NK-92 treated with Interleukin-12 subunit alpha and Interleukin-12 subunit beta, amount 100 ng/mL, for 24 hours (cell line): ENCODE results near the gene H1-8.
"Not testable (repeated sequence)": the region's sequence is repeated elsewhere in the genome, so short reads cannot be mapped to it uniquely, and the experiment has no call there.

Experiments used
- DNase-seq: peaks from one replicate; lab custom pipeline; 2025; lab: John Stamatoyannopoulos, UW

Gene H1-8, protein sequence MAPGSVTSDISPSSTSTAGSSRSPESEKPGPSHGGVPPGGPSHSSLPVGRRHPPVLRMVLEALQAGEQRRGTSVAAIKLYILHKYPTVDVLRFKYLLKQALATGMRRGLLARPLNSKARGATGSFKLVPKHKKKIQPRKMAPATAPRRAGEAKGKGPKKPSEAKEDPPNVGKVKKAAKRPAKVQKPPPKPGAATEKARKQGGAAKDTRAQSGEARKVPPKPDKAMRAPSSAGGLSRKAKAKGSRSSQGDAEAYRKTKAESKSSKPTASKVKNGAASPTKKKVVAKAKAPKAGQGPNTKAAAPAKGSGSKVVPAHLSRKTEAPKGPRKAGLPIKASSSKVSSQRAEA

DNA sequence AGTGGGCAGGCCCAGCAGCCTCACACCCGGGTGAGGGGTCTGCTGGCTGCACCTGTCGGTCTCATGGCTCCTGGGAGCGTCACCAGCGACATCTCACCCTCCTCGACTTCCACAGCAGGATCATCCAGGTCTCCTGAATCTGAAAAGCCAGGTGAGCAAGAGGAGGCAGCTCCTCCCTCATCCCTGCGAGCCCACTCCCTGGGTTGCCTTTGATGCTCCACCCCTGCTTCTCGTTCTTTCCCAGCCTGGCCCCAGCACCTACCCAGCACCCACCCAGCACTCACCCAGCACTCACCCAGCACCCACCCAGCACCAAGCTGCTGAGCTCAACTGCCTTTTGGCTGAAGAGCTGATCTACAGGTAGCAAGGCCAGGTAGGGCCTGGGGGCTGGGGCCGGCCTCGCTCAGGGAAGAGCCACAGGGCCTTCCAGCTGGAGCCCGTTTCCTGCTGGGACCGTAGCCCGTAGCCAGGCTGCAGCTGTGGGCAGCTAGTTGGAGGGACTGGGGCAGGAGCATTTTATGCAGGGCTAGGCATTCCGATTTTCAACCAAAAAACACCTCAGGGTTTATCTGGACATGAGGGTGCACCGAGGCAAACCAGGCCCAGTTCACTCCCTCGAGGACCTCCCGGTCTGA is at the start of gene H1-8:
TSS of gene H1-8 (plus strand) at position 20 of the 635 bp plus-strand sequence. CDS start at position 64, 44 bp downstream.
- no peak for DNase-seq

DNA sequence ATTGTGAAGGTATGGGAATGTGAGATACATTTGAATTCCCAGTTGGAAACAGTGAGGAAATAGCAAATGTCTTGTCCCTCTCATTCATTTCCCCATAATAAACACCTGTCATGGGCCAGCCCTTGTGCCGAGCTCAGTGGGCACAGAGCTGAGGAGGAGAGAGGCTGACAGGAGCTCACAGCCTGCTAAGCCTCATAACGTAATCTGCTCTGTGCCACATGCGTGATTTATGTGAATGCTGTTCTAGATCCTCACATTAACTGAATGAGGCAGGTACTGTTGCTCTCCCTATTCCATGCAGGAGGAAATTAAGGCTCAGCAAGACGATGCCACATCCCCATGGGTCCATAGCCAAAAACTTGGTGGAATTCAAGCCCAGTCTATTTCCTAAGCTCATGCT is 49.8 kb upstream of the H1-8 start:
- DNase-seq, result no peak

DNA sequence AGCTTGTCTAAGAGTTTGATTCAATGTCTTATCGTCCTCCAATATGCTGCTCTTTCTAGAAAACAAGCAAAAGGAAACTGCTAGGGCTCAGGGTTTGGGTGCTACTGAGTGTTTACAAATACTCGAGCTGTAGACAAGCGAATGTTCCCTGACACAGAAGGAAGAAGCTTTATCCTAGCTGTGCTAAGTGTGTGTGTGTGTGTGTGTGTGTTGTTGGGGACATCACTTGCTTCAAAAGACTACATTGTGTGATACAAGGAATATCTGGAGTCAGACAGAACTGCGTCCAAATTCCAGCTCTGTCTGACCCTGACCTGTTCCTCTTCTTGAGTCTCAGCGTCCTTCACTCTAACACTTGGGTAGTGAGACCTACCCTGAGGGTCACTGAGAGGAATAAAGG is 48.5 kb upstream of the H1-8 start:
- not testable (repeated sequence) for DNase-seq

DNA sequence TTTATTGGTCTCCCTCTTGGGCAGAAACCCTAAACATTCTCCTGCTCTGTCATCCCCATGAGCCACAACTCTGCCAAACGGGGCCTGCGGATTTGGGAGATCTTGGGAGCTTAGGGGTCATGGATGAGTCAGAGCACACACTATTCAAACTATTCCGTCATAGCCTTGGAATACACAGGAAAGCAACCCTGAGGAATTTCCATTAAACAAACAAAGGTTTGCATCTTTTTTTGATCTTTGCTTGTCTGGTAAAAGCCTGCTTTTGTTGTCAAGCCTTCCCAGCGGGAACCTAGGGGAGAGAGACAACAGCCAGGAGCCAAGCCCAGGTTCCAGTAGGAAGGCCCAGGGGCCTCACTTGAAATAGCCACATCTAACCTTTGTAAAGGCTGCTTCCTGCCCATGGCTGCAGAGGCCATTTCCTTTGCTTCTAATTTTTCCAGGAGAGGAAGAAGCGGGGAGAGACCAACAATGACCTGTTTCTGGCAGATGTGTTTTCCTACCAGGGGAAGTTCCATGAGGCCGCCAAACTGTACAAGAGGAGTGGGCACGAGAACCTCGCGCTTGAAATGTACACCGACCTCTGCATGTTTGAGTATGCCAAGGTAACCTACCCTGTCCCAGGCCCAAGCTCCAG is 47.9 kb upstream of the H1-8 start:
- not testable (repeated sequence) for DNase-seq

DNA sequence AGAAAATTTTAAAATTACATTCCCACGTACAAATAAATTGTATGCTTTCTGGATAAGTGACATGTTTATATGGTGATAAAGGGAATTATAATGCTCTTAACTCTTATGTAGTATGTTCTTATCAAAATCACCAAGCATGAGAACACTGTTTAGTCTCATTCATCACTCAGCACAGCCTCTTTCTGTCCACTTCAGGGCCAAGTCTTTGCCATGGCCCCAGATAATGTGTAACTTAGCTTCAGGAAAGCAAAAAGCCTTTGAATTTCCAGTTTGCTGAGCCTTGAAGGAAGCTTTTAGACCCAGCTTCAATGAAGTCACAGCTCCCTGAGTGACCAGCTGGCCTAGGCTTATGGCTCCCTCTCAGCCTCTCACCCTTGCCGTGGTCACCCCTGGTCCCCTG is 45.1 kb upstream of the H1-8 start:
- DNase-seq, result not testable (repeated sequence)

DNA sequence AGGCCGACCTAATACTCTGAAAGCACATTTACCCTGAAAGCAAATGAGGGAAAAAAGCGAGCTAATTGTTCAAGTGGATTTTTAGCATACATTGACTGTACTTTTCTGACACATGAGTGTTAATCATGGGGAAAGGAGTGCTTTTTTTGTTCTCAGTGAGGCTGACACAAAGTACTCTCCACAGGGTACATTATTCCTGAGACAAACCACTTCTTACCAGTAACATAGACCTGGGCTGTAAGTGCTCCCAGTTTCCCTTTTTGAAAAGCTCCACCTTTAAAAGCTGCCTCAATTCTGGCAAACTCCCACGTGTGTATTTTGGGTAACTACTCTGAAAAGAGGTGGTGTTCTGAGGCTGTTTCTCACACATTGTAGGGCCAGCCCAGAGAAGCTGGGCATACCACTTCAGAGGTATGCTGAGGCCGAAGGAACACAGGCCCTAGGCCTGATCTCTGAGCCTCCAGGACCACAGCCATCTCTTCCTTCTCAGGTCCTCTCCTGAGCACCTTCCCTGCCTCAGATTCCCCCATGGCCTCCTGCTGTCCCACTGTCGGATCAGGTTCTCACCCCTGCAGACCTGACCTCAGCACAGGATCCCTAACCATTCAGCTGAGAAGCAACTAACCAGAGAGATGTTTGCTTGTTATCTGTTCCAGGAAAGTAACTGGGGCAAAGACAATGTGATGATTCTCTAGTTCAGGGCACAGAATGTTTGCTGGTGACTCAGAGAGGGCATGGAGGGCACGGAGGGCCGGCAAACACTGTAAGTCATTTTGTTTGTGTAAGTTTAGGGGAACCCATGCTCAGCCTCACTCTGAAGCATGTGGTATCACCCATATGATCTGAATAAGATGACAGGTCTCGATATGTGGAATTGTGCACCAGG is 44.1 kb upstream of the H1-8 start:
- DNase-seq, result not testable (repeated sequence)

DNA sequence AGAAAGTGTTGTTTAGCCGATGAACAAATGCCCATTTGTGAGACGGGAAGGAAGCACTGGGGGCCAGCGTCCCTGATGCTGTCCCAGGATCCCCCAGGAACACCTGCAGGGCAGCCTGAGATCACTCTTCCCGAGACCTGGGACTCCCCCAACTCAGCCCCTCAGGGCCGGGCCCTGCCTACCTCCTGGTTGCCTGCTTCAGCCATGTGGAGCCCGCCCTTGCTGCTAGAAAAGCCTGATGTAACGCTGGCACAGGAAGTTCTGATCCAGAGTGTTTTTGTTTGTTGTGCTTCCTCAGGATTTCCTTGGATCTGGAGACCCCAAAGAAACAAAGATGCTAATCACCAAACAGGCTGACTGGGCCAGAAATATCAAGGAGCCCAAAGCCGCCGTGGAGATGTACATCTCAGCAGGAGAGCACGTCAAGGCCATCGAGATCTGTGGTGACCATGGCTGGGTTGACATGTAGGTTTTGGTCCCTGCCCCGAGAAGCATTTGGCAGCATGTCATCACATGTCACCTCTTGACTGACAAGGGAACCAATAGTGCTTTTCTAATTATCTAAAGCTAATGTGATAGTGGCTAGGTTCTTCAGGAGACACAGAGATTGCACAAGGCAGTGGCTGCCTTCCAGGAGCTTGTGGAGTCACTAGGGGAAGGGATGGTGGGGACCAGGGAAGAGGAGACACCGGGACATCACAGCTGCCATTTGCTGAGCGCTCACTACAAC is 43.2 kb upstream of the H1-8 start:
- DNase-seq, result not testable (repeated sequence)

DNA sequence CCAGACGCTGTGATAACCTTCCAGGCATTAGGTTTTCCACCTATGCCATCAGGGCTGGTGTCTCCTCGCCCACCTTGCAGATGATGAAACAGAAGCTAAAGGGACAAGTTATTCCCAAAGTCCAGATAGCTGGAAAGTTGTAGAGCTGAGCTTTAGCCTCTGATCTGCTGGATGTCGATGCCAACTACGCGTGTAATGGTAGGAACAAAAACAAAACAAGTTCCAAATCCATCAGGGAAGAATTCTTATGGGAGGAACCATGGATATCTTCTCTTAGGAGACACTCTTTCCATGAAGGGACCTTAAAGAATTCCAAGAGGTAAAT is 42.7 kb upstream of the H1-8 start:
- DNase-seq, result no peak

DNA sequence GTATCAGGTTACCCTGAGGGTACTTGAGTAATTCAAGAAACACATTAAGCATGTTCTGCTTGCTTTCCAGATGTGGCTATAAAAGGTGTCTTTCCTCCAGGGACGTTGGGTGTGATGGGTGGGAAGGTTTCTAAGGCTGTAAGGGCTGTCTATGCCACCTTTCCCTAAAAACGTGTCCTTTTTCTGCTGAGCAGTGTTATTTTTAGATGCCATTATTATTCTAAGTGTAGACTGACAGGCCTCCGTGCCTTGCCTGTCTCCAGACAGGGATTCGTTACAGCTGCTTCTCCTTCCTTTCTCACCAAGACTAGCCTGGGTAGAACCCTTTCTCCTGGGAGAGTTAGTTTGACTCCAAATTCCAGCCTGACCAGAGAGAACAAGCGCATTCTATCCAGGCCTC is 41.3 kb upstream of the H1-8 start:
- DNase-seq, result no peak

DNA sequence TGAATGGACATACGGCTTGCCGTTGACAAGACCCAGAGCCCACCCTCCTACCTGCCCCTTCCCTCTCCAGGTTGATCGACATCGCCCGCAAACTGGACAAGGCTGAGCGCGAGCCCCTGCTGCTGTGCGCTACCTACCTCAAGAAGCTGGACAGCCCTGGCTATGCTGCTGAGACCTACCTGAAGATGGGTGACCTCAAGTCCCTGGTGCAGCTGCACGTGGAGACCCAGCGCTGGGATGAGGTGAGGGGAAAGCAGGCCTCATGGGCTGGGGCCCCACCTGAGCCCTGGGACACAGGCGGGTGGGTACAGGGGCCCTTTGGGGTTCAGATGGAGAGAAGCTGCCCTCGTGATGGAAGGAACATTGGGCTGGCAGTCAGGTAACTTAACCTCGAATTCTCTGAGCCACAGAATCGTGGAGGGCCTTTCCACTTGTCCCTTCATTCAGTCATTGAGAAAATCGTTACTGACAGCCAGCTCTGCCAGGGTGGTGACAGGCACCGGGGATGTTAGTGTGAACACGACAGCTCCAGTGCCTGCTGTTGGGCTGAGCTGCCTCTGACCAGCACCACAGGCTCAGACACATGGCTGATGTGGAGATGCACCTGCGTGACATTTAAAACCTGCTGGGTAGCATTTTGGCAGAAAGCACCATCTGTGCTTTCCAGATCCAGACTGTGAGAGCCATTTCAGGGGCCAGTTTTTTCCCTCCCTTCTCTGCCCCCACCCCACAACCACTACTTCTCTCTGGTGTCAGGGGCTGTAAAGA is 40.1 kb upstream of the H1-8 start:
- DNase-seq, result no peak

DNA sequence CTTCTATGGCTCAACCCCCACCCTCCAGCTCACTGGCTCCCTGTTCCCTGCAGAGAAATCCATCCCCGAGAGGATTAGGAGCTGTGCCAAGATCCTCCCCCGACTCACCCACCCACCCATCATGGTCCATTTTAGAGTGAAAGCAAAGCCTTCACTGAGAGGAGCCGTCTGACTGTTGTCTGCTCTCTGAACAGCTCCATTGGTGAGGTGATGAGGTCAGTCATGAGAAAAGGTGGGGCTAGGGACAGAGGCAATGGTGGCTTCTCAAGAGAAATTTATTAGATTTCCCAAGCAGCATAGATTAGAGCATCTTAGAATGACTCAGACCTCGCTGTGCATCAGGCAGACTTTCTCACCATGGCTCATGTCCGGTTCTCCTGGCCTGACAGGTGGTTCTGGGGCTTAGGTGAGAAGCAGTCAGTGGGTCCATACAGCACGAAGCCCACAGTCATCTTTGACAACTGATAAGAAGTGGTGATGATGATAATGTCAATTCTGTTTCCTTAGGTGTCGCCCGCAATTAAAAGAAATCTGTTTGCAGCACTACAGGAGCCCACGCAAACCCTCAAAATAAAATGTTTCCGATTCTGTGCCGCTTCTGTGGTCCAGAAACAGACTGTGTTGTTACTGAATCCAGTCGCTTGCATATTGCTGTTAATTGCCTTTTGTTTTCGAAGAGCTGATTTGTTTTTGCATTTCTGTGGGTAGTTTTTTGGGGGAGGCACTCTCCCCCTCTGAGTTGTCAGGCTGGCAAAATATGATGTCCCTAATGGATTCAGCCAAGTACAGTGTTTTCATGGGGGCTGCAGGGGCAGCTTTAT is 39.3 kb upstream of the H1-8 start:
- peak; percentile 51 for DNase-seq

DNA sequence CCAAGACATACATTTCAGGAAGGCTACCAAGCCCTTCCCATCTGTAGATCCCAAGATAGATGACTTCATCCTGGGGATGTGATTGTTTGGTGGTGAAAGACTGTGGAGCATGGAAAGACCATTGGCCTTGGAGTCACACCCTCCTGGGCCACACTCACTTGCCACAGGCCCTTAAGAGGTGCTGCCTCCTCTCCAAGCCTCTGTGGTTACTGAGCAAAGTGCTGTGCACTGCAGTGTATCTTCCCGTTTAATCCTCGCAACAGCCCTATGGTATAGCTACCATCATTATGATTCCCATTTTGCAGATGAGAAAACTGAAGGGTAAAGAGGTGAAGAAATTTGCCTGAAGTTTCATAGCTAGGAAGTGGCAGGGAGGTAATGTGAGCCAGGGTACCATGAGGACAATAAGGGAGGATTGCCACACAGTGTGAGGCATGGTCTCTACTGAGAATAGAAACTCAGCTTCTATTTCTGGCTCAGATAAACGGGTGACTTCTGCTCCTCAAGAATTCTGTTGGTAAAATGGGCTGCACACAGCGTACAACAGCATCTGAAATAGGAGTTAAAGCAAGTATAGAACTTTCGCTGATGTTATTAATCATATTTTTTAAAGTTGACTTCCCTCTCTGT is 38.4 kb upstream of the H1-8 start:
- no peak for DNase-seq

DNA sequence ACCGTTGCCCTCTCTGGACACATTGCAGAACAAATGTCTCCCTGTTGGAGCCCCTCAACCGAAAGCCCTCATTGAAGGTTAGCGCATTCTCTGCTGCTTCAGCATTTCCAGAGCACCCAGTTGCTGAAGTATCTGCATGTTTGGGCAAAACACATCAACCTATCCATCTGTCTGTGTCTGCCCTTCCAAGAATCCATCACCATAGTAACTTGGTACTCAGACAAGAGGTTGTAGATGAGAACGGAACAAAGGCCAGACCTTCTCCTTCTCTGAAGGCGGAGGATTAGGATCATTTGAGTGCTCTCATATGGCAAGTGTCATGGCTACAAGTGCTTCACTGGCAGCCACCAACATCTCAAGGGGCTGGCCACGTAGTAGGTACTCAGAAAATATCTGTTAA is 37.6 kb upstream of the H1-8 start:
- no peak for DNase-seq

DNA sequence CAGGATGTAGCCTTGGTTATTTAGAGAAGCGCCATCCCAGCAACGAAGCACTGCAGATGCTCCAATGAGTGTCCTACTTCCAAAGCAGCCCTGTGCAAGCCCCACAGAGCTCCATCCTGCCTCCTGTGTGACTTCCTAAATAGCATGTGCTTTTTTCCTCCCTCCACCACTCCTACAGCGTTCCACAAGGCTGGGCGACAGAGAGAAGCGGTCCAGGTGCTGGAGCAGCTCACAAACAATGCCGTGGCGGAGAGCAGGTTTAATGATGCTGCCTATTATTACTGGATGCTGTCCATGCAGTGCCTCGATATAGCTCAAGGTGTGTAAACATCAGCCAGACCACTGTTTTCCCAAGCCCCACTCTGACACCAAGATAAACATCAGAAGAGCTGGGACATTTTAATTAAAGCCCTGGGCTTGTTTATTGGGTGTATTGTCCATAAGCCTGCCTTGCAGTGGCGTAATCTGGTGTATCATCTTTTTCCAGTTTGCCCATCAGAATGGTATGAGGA is 36.7 kb upstream of the H1-8 start:
- DNase-seq, result no peak

DNA sequence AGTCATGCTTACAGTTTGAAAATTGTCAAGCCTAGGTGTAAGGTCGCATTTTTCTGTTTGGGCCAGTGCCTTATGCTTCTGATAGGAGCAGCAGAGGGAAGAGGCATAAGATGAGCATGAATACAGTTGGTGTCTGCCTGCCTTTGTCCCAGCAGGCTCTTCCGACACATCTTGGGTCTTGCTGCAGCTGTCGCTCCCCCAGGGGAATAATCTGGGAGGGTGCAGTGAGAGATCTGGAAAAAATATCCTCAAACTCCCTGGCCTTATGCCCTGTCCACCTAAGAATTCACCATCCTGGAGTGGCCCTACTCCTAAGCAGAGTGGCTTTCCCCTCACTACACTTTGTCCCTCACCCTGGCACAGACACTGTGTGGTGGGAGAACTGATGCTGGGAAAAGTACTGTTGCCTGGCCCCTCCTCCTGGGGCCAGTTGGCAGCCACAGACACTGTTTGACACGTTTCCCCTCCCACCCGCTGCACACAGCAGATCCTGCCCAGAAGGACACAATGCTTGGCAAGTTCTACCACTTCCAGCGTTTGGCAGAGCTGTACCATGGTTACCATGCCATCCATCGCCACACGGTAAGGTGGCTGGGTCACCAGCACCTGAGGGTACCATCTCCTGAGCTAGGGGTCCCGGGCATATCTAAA is 35.7 kb upstream of the H1-8 start:
- DNase-seq, result no peak

DNA sequence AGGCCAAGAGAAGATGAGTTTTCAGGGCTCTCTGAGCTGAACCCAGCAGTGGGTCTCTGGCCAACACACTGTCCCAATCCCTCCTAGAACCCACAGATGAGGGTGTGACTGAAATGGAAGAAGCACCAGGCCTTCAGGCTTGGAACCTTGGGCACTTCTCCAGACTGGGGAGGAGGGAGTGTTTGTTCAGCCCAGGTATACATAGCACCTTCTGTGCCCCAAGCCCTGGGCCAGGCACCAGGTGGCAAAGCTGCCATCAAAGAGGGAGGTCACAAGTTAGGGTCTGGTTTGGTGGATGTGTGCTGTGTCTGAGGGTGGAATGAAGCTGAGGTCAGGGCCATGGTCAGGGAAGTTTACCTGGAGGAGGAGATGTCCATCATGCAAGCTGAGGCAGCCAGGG is 30.4 kb upstream of the H1-8 start:
- no peak for DNase-seq

DNA sequence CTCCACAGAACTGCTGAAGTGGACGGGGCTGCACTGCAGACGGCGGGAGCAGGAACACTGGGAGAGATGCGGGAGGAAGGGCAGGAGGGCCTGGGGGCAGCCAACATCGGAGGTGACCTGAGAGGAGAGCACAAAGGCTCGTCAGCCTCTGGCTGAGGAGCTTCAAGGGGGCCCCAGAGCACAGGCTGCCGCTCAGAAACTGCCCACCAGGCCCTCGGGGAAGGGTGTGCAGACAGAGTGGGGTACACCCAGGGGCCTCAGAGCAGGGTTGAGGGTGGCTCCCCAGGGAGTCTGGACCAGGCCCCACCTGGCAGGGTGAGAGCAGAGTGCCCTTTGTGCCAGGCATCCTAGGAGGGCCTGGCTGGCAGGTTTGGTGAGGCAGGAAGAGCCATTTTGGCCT is 29.3 kb upstream of the H1-8 start:
- no peak for DNase-seq

DNA sequence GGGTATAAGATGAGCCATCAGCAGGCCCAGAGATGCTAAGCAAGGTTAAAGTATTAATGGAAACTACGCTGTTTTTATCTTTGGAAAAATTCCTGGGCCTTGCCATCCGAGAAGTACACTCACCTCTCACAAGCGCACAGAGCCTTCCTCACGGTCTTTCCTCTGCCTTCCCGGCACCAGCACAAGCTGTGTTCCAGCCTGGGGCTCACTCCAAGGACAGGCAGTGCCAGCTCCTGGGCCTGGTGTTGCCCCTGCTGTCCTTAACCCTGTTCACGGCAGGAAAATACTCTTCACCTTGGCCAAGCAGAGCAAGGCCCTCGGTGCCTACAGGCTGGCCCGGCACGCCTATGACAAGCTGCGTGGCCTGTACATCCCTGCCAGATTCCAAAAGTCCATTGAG is 28.9 kb upstream of the H1-8 start:
- no peak for DNase-seq

DNA sequence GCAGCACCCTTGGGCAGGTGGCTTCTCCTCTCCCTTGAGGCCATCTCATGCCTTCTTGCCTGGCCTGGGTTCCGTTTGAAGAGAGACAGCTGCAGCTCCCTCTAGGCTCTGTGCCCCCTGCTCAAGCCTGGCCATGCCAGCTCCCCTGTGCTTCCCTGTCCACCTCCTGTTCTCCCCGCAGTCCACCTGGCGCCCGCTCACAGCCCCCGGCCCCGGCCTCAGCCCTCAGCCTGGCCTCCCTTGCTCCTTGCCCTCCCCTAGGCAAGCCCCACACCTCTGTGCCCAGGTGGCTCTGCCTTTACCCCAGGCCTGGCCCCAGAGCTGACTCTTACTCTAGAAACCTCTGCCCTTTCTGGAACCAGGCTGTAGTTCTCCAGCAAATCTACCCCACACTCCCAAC is 28.4 kb upstream of the H1-8 start:
- DNase-seq, result no peak
